GM19035 (cell line): ENCODE results near the gene ANK3.
A peak's percentile ranks its signal among the peaks of the same experiment; 100 is the strongest.

Experiments used
- ATAC-seq: cut with Tn5 transposase; IDR thresholded peaks from one replicate; pipeline ENCODE4 v1.9.1; 2021; ENCODE audit not compliant: unreplicated experiment

The ANK3 gene

DNA sequence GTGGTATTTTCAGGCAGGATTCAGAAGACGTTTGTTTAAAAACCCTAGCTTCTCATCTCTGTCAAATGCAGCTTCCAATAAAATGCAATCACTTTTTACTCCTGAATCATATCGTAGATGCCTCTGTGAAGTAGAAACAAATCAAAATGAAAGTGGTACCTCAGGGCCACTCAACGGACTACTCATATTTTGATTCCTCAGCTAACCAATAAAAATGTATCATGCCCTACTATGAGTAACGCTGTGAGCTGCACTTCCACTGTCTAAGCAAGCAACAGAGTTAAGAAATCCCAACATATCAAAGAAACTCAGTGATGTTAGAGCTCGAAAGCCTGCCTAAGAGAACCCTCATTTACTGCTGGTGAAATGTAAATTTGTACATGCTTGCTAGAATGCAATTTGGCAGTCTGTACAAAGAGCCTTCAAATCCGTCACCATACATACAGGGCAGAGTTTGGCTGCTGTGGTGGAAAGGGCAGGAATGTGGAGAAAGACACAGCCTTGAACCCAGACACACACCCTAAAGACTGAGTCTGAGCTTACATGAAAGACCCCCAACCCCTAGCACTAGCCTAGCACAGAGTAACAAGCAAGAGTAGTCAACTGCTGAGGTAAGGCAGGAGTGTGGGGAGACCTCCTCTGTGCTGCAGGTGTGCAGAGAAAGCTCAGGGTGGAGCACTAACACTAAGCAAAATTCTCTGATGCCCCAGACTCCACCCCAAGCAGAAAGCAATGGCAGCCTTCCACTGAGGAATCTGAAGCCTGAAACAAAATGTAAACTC, 151.5 kb downstream of the ANK3 start:
- ATAC-seq: peak; percentile 45

DNA sequence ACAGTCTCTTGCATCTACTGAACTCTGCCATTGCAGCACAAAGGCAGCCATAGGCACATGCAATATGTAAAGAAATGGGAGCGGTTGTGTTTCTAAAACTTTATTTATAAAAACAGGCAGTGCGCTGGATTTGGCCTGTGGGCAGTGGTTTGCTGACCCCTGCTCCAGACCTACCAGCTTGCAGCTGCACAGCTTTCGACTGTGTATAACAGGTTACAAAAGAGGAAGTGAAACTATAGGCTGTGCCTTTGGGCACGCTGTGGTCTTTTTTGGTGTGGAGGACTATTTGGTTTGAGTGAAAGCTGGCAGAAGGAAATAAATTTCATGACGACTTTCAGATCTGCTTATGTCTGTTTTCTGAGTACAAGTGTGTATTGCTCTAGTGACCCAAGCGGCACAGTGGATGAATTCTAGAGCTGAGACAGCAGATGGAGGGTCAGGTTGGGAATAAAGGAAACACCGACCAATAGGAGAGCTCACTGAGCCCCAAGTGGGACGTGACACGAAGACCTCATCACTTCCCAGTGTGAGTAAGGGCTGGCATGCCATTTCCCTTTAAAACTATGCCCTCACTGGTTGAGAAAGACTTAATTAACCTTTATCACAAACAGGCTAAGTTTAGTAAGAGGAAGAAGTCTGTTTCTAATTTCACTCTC, 152.7 kb downstream of the ANK3 start:
- peak; percentile 96 for ATAC-seq

DNA sequence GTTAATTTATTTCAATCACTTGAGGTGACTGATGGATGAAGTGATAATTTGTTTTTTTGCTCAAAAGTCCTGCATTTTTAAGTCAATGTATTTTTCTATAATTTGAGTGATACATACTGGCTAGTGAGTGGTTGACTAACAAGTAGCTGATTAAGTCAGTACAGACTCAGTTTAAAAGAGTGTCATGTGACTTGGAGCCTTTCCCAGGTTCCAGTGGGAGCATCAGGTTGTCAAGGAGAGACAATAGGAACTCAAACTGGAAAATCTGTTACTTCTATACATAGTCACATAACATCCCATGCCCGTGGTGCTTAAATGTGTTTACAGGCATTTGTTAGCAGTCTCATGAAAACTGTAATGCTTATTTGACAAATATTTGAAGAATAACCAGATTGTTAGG, 154.7 kb downstream of the ANK3 start:
- ATAC-seq: no peak

DNA sequence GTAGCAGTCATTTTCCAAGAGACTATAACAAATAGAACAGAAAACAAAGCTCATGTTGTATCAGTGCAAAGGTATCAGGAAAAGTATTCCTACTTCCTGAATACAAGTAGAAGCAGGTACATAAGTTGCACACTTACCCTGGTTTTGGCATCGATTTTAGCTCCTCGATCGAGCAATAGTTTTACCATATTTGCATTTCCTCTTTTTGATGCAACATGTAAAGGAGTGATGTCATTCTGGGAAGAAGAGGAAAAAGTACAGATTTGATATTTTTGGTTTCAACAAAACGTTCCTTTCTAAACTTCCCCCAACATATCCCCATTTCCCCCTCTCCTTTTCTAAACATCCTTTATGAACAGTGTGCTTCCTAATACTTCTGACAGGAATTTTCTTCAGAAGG, 155.1 kb downstream of the ANK3 start:
- ATAC-seq: no peak

DNA sequence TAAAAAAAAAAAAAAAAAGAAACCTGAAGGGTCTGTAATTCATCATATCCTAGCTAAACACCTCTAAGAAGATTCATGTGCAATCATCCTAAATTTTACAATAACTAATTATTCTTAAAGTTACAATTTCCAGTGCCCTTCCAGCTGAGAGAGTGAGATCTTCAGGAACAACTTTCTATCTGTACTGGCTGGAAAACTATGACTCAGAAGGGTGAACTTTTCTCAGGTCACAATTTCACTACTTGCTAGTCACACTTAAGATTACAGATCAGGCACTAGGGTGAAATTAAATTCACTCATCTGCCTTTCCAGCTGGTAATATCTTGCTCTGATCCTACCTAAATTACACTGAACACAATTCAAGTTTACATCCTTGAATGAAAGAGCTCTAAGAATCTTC, 158.8 kb downstream of the ANK3 start:
- ATAC-seq: no peak

DNA sequence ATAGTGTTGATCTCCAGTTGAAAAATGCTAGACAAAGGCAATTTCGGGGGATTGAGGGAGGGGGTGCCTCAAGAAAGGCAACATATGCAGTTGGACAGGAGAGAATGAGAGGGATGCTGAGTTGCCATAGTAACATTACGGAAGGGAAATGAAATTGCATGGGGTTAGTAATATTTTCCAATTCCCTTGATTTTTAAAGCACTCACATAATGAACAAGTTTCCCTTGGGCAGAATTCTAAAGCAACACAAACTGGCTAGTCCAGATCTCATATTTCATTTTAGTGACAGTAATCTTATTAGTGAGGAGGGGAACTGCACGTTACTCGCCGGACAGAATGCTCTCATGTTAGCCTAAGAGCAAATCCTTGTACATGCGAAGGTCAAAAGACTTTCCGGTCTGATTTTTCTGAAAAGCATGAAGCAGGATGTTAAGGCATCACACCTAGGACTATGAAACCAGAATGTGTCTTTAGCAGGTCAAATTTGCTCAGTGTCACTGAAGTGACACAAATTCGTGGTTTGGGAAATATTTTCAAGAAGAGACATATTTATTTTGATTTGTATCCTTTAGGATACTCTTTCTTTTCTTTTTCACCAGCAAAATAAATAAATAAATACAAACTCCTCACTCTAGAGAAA, 165.5 kb downstream of the ANK3 start:
- no peak for ATAC-seq

DNA sequence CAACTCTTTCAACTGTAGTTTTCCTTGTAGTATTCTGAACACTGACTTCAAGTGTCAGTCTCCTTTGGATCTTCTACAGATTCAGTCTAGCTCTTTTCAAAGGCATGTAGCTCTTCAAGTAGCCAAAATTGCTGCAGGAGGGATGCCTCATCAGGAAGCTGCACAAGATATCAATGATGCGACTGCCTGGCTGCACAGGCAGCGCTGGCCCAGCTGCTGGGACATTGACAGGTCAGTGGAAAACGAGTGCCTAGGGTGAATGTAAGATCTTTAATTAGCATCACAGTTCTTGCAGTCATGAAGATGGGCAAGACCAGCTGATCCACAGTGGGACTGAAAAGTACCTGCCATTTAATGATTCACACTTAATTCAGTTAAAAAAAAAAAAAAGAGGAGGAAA, 167.6 kb downstream of the ANK3 start:
- ATAC-seq: no peak

DNA sequence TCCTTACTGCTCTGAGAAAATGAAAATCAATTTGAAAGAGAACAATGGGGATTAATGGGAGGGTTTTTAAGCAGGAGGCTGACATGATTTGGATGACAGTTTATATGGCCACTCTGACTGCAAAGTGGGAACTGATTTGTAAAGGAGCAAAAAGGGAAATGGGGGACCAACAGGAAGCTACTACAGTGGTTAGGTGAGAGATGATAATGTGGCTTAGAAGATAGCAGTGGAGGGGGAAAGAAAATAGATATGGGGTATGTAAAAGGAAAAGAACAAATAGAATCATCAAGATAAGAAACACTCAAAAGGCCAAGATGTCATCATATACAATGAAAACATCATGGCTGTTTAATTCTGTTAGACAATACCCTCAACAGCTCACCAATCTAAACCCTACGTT, 177.5 kb downstream of the ANK3 start:
- ATAC-seq: no peak

DNA sequence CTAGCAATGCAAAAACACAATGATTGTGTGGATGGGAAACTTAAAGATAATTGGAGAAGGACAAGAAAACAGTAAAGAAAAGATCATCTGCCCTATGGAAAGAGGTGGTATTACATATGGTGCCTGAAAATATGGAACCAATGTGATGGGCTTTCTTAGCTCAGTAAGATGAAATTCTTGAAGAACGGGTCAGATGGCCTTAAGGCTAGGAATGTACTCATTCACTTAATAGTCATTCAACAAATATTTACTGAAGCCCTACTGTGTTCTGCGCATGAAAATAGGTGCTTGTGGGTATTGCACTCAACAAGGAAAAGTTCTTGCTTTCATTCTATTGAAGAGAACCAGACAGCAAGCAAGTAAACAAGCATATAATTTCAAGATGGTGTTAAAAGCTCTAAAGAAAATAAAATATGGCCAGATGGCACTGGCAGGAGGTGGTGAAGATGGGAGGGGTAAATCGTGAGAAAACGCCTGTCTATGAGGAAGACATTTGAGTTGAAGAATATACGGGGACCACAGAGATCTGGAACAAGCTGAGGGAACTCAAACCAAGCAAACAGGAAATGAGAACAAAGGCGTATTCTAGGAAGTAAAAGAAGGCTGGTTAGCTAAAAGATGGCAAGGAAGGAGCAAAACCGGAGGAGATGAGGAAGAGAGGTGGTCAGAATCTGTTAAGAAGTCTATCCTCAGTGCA, 179.7 kb downstream of the ANK3 start:
- no peak for ATAC-seq

DNA sequence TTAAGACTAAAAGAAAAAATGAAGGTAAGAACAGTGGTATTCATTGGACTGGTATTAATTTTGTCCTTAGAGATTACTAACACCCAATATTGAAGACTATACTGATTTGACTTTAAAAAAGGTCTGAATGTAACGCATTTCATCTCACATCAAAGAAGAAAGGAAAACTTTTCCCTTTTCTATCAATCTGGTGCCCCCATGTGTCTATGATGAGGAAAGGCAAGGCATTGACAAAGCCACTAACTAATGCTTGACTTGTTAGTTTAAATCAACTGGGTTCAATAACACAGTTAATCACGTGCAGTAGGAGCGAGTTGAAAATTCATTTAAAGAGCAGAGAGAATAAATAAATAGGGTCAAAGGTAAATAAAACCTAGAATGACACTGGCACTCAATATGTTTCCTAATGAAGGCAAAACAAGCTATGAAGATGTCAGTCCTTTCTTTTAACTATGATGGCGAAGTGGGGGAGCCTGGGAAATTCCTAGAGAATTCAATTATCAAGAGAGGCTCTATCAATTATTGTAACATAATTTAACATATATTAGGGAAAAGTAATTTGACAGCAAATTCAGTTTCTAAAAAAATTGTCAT, 180.9 kb downstream of the ANK3 start:
- ATAC-seq: no peak

DNA sequence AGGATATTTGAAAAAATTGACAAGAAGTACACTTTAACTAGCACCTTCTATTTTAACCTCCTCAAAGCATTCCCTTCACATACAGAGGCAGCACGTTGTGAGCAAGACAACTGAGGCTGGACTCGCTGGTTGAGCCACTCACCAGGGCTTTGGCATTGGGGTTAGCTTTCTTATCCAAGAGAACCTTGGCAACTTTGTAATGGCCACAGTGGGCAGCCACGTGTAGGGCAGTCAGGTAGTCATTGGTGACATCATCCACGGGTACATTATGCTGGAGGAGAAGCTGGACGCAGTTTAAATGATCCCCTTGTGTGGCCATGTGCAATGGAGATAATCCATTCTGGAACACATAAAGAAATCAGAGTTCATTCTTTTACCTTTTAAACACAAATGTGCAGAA, 181.8 kb downstream of the ANK3 start:
- no peak for ATAC-seq

DNA sequence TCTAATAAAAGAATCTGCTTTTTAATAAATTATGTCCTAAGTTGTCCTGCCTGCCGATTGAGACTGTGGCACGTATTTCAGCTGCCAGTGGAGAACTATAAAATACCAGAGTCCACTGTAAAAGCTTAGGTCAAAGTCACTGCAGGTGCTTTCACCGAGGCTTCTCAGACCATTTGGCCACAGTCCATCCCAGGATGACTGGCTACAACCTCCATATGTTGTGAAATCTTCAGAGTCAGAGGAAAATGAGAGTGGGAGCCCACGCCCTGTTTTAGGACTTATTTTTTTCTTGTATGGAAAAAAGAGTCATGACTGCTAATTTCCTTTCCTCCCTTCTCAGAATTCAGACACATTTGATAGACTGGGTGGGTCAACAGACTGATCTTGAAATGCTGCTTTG, 182.9 kb downstream of the ANK3 start:
- ATAC-seq: no peak

DNA sequence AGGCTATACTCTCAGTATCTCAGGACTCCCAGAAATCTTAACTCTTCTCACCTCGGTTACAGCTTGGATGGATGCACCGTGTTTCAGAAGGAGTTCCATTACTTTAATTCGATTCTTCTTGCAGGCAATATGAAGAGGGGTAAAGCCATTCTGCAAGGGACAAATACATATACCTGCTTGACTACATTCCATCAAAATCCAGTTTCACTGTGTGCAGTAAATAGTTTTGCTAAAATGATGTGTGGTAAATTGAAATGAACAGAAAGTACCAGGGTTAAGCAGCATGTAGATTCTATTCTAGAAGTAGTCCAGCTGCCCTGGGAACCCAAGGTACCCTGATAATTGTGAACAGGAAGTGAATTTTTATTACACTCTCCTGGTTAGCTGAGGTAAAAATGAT, 183.9 kb downstream of the ANK3 start:
- no peak for ATAC-seq

DNA sequence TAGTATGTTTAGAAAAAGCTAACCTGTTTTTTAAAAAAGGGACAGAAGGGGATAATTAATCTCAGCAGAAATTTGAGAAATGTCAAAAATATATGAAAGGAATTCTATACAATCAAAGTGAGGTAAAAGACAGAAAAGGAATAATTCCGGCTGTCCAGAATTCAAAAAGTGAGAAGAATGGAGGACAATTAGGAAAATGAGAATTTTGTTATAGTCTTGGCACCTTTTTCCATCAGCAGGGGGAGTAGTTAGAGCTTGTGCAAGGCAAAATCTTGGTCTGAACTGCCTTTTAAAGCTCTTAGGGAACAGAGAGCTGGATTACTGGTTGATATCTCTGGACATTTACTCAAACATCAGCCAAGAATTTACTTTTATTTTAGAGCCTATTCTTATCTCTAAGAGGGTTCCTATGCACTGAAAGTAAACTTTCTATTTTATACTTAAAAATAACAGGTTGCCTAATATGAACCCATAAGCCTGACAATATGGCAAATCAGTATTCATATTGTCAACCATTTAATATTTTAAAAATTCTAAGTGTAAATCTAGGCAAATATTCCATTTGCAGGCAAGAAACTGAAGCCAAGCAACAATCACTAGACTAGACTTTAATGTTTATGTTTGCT, 185.6 kb downstream of the ANK3 start:
- no peak for ATAC-seq

DNA sequence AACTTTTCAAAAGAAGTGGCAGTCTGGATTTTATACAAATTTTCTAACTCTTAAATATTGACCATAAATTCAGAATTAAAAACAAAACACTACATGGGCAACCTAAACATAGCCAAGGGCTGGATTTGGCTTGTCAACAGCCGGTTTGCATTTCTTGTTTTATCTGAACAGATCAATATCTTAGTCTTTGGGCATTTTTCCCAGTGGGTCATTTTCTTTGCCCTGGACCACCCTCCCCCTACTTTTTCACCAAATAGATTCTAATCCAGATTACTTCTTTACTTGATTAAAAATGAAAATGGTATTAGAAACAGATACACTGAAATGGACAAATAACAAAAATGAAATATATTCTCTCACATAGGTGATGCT, 189.0 kb downstream of the ANK3 start:
- ATAC-seq: no peak

DNA sequence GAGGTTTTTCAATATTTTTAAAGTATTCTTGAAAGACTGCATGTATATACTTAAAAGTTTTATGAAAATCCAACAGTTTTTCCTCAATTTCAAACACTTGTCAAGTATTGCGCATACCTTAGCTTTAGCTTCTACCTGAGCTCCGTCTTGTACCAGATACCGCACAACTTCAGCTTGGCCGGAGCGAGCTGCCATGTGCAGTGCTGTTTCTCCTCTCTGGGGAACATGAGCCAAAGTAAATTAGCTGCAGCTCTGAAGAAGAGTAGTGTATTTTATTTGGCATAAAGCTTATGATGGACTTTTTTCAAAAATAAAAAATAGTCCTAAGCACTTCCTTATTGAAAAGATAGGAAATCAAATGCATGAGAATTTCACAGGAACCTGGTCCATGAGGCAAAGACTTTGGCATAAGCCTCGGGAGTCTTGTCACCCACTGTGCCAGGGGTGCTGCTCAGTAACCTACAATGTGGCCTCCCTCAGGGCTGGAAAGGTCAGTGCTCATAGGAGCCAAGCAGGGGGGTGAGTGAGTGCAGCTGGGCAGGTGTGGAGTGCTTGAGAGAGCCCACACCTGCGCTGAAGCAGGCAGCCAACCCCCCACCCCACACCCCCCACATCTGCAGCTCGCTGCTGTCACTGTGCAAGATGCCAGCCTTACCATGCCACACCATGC, 189.5 kb downstream of the ANK3 start:
- no peak for ATAC-seq

DNA sequence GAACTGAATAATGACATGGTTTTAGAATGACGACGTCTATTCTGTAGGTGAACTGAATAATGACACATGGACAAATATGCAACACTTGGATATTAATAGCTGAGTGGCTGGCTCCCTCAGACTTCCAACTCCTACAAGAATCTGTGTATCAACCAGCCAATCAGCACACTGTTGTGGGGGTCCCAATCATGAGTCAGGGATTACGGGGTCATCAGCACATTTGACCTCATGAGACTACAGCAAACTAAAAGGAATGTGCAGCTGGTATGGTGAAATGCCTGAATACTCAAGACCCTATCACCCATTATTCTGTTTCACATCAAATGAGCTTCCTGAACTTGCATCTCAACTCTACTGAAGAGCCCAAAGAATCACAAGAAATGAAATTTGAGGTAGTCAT, 192.5 kb downstream of the ANK3 start:
- ATAC-seq: no peak

DNA sequence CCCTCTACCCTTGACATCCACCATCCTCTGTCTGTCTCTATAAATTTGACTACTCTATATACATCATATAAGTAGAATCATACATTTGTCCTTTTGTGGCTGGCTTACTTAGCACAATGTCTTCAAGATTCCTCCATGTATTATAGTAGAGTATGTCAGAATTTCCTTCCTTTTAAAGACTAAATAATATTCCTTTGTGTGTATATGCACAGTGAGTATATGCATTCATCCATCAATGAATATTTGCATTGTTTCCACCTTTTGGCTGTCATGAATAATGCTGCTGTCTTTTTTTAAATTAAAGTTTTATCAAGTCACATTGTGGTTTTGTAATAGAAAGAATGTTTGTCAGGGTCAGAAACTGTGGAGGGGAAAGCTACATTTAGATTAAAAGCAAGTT, 195.3 kb downstream of the ANK3 start:
- no peak for ATAC-seq

DNA sequence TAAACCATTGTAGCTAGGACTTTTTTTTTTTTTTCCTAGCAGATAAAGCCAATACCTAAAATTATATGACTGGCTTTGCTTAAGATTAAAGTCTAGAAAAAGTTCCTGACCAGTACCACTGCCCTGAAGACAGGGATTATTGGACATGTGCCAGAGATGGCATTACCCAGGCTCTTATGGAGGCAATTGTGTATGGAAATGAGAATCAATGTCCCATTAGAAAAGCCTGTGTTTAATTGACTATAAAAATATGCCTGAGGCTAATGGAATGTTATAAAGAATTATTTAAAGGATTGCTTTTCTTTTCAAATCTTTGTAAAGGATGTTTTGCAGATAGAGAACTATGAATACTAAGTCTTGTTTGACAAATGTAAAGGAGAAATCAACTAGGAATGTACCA, 196.7 kb downstream of the ANK3 start:
- no peak for ATAC-seq

DNA sequence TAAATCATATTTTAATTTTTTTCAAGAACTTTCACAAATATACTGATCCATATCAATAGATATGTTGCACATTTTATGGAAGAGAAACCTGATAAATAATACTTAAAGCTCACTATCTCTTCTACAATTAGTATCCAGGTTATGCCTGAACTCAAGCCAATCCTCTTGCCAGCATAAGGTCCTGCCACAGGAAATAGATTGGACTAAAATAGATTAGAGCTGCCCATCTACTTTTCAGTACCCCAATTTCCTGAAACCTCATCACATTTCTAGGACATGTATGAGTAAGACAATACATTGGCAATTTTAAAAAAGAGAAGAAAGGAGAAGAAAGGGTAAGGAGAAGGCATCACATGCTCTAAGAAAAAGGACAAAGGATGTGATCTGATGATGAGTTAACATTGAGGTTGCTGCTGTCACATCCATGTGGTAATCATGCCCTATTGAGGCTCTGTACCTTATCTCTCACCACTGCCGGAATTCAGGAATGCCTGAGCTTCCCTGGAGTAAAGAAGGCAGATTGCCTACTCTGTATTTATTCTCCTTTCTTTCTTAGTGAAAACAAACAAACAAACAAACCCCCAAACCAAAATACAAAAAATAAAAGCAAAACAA, 199.7 kb downstream of the ANK3 start:
- no peak for ATAC-seq
